Measurements from ENCODE around the gene NIPA2.
"Not testable (repeated sequence)": the region's sequence is repeated elsewhere in the genome, so short reads cannot be mapped to it uniquely, and the experiment has no call there.

The NIPA2 gene

GRCh38 chr15:22806156-22806555, 32.3 kb upstream of the NIPA2 start:
- H3K9ac ChIP-seq (ENCODE audit: low read length): no peak overlapping the region
- peaks cover 92% of the 10 kb centered on the region for H3K79me2 ChIP-seq (ENCODE audit: low read length)
- peaks cover 8% of the 10 kb centered on the region for H3K4me1 ChIP-seq (ENCODE audit: low read length)
- no peak overlapping the region for H3K4me3 ChIP-seq (ENCODE audit: low read length)
- no peaks in the 10 kb centered on the region for H3K9me3 ChIP-seq (ENCODE audit: insufficient read depth, low read length)
- TF ChIP-seq EZH2phosphoT487 (IDR thresholded peaks at IDR 0.05; ENCODE audit: low read depth): no peak
- TF ChIP-seq, protein P1, sequence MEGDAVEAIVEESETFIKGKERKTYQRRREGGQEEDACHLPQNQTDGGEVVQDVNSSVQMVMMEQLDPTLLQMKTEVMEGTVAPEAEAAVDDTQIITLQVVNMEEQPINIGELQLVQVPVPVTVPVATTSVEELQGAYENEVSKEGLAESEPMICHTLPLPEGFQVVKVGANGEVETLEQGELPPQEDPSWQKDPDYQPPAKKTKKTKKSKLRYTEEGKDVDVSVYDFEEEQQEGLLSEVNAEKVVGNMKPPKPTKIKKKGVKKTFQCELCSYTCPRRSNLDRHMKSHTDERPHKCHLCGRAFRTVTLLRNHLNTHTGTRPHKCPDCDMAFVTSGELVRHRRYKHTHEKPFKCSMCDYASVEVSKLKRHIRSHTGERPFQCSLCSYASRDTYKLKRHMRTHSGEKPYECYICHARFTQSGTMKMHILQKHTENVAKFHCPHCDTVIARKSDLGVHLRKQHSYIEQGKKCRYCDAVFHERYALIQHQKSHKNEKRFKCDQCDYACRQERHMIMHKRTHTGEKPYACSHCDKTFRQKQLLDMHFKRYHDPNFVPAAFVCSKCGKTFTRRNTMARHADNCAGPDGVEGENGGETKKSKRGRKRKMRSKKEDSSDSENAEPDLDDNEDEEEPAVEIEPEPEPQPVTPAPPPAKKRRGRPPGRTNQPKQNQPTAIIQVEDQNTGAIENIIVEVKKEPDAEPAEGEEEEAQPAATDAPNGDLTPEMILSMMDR (IDR thresholded peaks at IDR 0.05; ENCODE audit: low read depth, low read length): no peak
- no peaks in the 10 kb centered on the region for H3K27me3 ChIP-seq (ENCODE audit: low read depth, low read length)
- peaks cover 65% of the 10 kb centered on the region for H4K20me1 ChIP-seq (ENCODE audit: insufficient read depth, low read length)
- no peak overlapping the region for H3K4me2 ChIP-seq (ENCODE audit: low read length)
- H3K36me3 ChIP-seq (replicated peaks; ENCODE audit: low read depth, low read length): peaks cover 9% of the 10 kb centered on the region
- H3K27ac ChIP-seq (ENCODE audit: low read length): no peak overlapping the region
- H2AFZ ChIP-seq (ENCODE audit: low read depth, low read length): no peak overlapping the region

DNA sequence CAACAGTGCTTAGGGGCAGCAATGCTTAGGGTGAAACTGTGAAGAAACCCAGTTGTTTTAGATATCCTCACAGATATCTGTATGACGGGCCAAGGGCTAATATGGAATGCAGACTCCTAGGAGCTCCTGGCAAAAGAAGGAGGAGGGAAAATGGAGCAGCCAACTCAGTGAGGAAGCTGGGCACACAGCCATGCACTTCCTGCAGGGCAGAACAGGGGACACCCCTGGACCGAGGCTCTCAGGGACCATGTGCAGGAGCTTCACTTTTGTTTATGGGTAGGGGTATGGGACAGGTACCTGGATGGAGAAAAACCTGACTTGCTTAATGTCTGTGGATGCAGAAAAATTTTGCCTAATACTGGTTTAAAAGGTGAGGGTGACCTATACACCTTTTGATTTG, 31.8 kb upstream of the NIPA2 start:
- Histone ChIP-seq H3K4me3 (ENCODE audit: low read length) (no peak overlapping the region), H2AFZ (ENCODE audit: low read depth, low read length) (no peak overlapping the region), H3K4me1 (ENCODE audit: low read length) (peaks cover 8% of the 10 kb centered on the region), H3K4me2 (ENCODE audit: low read length) (no peak overlapping the region), H3K36me3 (replicated peaks; ENCODE audit: low read depth, low read length) (peaks cover 11% of the 10 kb centered on the region), H3K79me2 (ENCODE audit: low read length) (peaks cover 89% of the 10 kb centered on the region), H3K9me3 (ENCODE audit: insufficient read depth, low read length) (no peaks in the 10 kb centered on the region), H3K27ac (ENCODE audit: low read length) (no peak overlapping the region), H4K20me1 (ENCODE audit: insufficient read depth, low read length) (peaks cover 64% of the 10 kb centered on the region), H3K27me3 (ENCODE audit: low read depth, low read length) (no peaks in the 10 kb centered on the region), H3K9ac (ENCODE audit: low read length) (no peak overlapping the region)
- TF ChIP-seq EZH2phosphoT487 (IDR thresholded peaks at IDR 0.05; ENCODE audit: low read depth): no peak
- TF ChIP-seq, protein P1 (IDR thresholded peaks at IDR 0.05; ENCODE audit: low read depth, low read length): no peak

DNA sequence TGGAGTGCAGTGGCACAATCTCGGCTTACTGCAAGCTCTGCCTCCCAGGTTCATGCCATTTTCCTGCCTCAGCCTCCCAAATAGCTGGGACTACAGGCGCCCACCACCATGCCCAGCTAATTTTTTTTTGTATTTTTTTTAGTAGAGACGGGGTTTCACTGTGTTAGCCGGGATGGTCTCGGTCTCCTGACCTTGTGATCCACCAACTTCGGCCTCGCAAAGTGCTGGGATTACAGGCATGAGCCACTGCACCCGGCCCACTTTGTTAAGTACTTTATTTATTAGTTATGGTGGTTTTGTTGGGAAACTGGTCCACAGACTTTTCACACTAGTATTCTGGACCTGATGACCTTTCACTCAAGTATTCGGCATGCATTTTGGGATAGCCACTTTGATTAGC, 30.6 kb upstream of the NIPA2 start:
- H3K4me2 ChIP-seq (ENCODE audit: low read length); H3K27ac ChIP-seq (ENCODE audit: low read length); H3K27me3 ChIP-seq (ENCODE audit: low read depth, low read length); H3K9ac ChIP-seq (ENCODE audit: low read length); H3K9me3 ChIP-seq (ENCODE audit: insufficient read depth, low read length); H3K4me3 ChIP-seq (ENCODE audit: low read length); H3K4me1 ChIP-seq (ENCODE audit: low read length); H2AFZ ChIP-seq (ENCODE audit: low read depth, low read length): not testable (repeated sequence)
- Histone ChIP-seq H4K20me1 (ENCODE audit: insufficient read depth, low read length) (peaks cover 57% of the 10 kb centered on the region), H3K36me3 (replicated peaks; ENCODE audit: low read depth, low read length) (peaks cover 15% of the 10 kb centered on the region), H3K79me2 (ENCODE audit: low read length) (peaks cover 81% of the 10 kb centered on the region)

GRCh38 chr15:22808240-22808639, 30.2 kb upstream of the NIPA2 start:
- Histone ChIP-seq H3K4me2 (ENCODE audit: low read length) (no peak overlapping the region), H3K27ac (ENCODE audit: low read length) (no peak overlapping the region), H3K36me3 (replicated peaks; ENCODE audit: low read depth, low read length) (peaks cover 15% of the 10 kb centered on the region), H2AFZ (ENCODE audit: low read depth, low read length) (no peak overlapping the region), H3K27me3 (ENCODE audit: low read depth, low read length) (no peaks in the 10 kb centered on the region), H3K79me2 (ENCODE audit: low read length) (peaks cover 77% of the 10 kb centered on the region), H3K9ac (ENCODE audit: low read length) (no peak overlapping the region), H3K4me3 (ENCODE audit: low read length) (no peak overlapping the region), H4K20me1 (ENCODE audit: insufficient read depth, low read length) (peaks cover 57% of the 10 kb centered on the region), H3K9me3 (ENCODE audit: insufficient read depth, low read length) (no peaks in the 10 kb centered on the region), H3K4me1 (ENCODE audit: low read length) (peaks cover 6% of the 10 kb centered on the region)
- TF ChIP-seq EZH2phosphoT487 (IDR thresholded peaks at IDR 0.05; ENCODE audit: low read depth): no peak
- TF ChIP-seq, protein P1 (IDR thresholded peaks at IDR 0.05; ENCODE audit: low read depth, low read length): no peak

Measured in OCI-LY3 (cell line).